ENCODE data around the gene ARL8B.

DNA sequence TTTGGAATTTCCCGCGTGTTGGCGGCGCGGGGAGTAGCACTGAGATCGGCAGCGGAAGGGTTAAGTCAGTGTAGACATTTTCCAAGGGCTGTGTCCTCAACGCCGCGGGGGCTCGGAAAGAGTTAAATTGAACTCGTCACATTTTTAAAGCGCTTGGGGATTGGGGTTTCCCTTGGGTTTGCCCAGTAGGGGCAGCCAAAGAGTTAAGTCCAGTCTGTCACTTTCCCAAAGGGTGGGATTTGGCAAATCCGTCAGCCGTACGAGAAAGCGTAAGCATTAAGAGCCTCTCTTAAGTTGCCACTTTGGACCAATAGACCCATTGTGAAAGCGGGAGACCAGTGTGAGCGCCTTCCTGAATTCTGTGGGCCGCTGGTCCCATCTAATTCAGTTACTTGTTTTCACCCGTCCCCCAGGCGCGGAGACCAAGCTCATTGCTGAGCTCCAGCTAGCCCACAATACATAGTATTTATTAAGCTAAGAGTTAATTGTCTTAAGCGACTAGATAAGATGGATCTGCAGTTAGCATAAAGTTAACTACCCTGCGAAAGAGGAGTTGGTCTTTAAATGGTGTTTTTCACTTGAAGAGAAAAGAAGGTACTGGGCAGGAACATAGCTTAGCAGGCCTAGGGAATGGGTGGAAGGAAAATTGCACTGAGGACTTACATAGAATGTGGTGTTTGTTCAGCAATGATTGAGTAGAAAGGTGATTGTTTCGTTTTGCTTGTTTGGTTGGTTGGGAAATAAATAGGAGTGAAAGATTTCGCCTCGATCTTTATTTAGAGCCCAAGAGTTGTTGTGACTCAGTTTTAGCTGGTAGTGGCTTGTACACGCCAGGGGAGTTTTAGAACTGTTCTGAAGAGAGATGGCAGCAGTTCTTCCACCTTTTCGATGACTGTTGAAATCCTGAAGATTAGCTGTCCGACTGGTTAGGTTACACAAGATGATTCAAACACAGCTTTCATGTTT lies 932 bp downstream of the ARL8B start:
- TF ChIP-seq POLR2AphosphoS5 (IDR thresholded peaks at IDR 0.05; ENCODE audit: low read depth, low read length) (no peak), EP300 (IDR thresholded peaks at IDR 0.05; ENCODE audit: borderline replicate concordance in 1 of 2, low read depth in 1 of 2, low read length in 1 of 2) (no peak), YY1 (IDR thresholded peaks at IDR 0.05; ENCODE audit: low read depth) (no peak), NRF1 (IDR thresholded peaks at IDR 0.05; ENCODE audit: low read depth, low read length) (no peak), EZH2phosphoT487 (IDR thresholded peaks at IDR 0.05; ENCODE audit: borderline replicate concordance, low read depth) (no peak), RXRA (IDR thresholded peaks at IDR 0.05; ENCODE audit: borderline replicate concordance, low read depth) (no peak), SMC3 (IDR thresholded peaks at IDR 0.05; ENCODE audit: low read depth, low read length) (no peak), FOXJ3 (CRISPR knock-in tag; IDR thresholded peaks at IDR 0.05) (no peak), USF2 (IDR thresholded peaks at IDR 0.05; ENCODE audit: borderline replicate concordance, low read depth, low read length) (no peak)
- TF ChIP-seq, protein P1, sequence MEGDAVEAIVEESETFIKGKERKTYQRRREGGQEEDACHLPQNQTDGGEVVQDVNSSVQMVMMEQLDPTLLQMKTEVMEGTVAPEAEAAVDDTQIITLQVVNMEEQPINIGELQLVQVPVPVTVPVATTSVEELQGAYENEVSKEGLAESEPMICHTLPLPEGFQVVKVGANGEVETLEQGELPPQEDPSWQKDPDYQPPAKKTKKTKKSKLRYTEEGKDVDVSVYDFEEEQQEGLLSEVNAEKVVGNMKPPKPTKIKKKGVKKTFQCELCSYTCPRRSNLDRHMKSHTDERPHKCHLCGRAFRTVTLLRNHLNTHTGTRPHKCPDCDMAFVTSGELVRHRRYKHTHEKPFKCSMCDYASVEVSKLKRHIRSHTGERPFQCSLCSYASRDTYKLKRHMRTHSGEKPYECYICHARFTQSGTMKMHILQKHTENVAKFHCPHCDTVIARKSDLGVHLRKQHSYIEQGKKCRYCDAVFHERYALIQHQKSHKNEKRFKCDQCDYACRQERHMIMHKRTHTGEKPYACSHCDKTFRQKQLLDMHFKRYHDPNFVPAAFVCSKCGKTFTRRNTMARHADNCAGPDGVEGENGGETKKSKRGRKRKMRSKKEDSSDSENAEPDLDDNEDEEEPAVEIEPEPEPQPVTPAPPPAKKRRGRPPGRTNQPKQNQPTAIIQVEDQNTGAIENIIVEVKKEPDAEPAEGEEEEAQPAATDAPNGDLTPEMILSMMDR (IDR thresholded peaks at IDR 0.05) = no peak
- TF ChIP-seq, protein P2, sequence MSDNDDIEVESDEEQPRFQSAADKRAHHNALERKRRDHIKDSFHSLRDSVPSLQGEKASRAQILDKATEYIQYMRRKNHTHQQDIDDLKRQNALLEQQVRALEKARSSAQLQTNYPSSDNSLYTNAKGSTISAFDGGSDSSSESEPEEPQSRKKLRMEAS (IDR thresholded peaks at IDR 0.05; ENCODE audit: low read depth) = no peak
- TF ChIP-seq, protein P3, sequence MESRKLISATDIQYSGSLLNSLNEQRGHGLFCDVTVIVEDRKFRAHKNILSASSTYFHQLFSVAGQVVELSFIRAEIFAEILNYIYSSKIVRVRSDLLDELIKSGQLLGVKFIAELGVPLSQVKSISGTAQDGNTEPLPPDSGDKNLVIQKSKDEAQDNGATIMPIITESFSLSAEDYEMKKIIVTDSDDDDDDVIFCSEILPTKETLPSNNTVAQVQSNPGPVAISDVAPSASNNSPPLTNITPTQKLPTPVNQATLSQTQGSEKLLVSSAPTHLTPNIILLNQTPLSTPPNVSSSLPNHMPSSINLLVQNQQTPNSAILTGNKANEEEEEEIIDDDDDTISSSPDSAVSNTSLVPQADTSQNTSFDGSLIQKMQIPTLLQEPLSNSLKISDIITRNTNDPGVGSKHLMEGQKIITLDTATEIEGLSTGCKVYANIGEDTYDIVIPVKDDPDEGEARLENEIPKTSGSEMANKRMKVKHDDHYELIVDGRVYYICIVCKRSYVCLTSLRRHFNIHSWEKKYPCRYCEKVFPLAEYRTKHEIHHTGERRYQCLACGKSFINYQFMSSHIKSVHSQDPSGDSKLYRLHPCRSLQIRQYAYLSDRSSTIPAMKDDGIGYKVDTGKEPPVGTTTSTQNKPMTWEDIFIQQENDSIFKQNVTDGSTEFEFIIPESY (IDR thresholded peaks at IDR 0.05; ENCODE audit: borderline replicate concordance, low read depth) = no peak
